ENCODE measurements around the gene ERFE.
"Not testable (repeated sequence)": the region's sequence is repeated elsewhere in the genome, so short reads cannot be mapped to it uniquely, and the experiment has no call there.

Gene ERFE

DNA sequence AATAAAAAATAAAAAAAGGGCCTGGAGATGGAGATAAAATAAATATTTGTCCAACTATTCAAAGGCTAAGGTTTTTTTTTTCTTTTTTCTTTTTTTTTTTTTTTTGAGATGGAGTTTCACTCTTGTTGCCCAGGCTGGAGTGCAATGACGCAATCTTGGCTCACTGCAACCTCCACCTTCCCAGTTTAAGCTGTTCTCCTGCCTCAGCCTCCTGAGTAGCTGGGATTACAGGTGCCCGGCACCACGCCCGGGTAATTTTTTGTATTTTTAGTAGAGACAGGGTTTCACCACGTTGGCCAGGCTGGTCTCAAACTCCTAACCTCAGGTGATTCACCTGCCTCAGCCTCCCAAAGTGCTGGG lies 12.3 kb downstream of the ERFE start:
- DNase-seq, result not testable (repeated sequence)

DNA sequence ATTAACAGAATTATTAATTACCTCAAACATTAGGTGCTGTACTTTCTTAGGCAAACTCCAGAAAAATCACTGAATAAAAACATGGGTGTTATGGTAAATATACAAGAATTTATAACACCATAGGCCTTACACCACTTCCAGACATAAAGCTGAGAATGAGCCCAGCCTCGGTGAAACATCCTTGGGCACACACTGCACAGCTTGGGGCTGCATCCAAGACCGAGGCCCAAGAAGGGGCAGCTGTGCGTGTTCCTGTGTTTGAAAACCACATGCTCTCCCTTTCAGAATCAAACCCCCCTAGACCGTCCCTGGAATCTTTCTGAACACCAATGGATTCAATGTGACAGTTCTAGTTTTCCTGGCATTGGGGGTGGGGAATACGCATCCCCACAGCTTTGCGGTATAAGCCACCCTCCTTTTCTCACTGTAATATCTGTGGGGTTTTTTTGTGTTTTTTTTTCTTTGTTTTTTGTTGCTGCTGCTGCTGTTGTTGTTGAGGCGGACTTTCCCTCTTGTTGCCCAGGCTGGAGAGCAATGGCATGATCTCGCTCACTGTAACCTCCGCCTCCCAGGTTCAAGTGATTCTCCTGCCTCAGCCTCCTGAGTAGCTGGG lies 12.9 kb downstream of the ERFE start:
- no peak for DNase-seq

- no peak for DNase-seq
Measured at GRCh38 chr2:238172439-238172838, 13.7 kb downstream of the ERFE start.

GRCh38 chr2:238173692-238174091 lies 14.9 kb downstream of the ERFE start:
- no peak for DNase-seq

- DNase-seq, result no peak
Measured at GRCh38 chr2:238174291-238174690, 15.5 kb downstream of the ERFE start.

DNA sequence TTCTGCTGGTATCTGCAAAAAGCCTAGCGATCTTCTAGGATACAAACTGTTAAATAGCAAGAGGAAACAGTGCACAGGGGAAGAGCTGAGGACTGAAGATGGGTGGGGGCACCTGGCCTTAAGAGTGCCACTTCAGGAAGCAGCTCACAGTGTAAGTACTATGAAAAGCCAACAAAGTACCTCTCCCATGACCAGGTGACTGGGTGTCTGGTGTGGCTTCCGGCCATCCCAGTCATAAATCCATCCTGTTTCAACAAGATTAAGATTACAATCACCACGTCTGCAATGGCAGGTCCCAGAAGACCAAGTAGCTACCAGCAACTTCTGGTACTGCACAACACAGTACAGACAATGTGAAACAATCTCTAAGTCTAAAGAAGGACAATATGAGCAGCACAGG lies 15.9 kb downstream of the ERFE start:
- DNase-seq, result no peak

DNA sequence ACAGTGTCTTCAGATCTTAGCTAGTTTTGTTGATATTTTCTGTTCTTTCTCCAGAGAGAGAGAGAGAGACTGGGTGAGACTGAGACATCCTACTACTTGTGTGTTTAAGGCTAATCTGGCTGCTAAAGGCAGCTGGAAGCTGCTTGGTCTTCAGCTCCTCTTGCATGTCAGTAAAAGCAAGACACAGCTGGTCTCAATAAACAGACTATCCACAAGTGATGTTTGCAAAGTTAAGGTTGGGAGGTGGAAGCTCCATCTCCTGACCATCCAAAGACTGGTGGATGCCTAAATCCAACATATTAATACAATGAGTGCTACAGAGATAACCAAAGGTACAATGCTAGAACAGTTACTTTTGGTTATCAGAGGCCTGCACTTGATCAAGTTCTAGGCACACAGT lies 17.8 kb downstream of the ERFE start:
- no peak for DNase-seq

- no peak for DNase-seq
Measured at GRCh38 chr2:238180554-238180953, 21.8 kb downstream of the ERFE start.

DNA sequence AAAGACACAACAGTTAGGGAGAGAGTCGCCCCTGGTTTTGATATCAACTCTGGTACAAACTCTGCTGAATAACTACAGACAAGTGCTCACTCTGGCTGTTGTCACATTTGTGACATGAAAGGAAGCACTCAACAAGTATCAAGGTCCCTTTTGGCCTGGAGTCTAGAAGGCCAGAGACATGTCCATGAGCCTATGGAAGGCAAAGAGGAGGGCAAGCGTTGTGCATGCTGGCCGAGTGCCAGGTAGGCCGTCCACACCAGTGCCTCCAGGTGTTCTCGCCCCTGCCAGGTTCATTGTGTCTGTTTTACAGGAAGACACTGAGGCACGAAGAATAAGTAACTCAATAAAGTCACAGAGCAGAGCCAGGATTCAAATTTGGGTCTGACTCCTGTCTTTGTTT lies 23.6 kb downstream of the ERFE start:
- no peak for DNase-seq

- no peak for DNase-seq
Measured at GRCh38 chr2:238183821-238184220, 25.1 kb downstream of the ERFE start.

GRCh38 chr2:238187618-238188548 lies 29.1 kb downstream of the ERFE start:
- DNase-seq, result no peak

- DNase-seq, result no peak
Measured at GRCh38 chr2:238190445-238190844, 31.7 kb downstream of the ERFE start.

- peak; percentile 12 for DNase-seq
Measured at GRCh38 chr2:238202326-238203093, 43.7 kb downstream of the ERFE start.

- peak; percentile 88 for DNase-seq
Measured at GRCh38 chr2:238203094-238203972, 44.6 kb downstream of the ERFE start, which contains the start of gene ILKAP. TSS of gene ILKAP (minus strand) at chr2:238203695. CDS start at chr2:238203553, 142 bp downstream.

DNA sequence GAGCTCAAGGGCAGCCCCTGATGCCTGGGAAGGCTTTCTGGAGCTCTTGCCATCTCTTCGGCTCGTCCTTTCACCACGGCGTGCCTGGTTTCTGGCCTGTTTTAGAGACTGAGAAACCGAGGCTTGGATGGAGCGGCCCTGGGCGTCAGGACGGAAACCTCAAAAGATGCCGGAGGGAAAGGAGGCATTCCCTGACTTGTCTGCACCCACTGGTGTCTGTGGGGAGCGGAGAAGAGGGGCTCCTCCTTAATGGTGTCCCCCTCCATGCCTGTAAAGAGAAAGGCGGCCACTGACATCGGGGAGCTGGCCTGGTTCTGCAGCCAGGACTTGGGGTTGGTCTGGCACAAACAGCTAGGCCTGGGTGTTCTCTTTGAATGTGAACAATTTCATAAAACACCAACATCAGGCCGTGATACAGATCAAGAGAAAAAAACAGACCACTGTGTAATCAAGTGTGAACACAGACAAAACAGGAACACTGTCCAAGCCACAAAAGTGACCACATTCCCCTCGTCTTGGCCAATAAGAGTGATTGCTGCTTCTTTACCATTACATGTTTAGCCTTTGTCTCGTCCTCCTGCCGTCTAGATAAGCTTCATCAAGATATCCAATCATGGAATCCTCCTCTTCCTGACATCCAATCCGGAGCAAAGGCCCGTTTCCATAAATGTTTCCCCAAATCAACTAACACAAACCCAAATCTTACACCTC lies 45.4 kb downstream of the ERFE start:
- no peak for DNase-seq

DNA sequence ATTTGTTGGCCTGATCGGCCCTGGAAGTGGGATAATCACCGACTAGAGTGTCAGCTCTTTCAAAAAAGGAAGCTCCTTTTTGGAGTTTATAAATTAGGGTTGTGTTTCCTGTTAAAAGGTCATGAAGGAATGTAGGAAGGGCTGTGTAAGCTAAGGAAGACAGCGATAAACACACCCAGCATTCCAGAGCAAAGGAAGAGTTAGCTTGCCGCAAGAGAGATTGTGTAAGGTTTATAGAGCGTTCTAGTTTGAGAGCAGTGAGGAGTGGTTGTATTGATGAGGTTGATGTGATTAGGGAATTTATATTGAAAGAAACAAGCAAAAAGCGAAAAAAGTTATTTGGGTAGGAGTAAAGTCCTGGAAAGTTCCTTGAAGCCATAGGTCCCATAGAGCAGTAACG lies 48.2 kb downstream of the ERFE start:
- DNase-seq, result no peak

DNA sequence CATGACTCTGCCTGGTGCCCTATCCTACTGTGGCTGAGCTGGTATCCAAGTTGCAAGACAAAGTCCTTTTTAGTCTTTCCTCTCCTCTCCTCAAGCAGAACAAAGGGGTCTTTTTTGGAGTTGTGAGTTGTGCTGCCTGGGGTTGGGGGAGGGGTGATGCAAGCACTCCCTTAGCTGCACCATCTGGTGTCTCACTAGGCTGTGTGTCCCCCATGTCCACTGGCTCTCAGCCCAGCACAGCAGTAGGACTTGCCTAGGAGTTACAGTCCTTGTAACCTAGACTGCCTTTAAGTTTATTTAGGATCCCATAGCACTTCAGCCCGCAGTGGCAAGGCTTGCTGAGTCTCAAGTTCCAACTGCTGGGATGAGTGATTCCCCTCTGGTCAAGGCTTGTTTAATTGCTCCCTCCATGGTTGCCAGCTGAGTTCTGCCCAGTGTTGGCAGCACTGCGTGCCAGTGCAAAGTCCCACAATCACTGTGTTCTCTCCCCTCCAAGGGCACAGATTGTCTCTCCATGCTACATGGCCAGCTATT lies 57.9 kb downstream of the ERFE start:
- DNase-seq, result no peak
